Gastrocnemius medialis (tissue), 4 donors: Measurements from ENCODE around the gene TDRD12. TPM values are rescaled to one million over a fixed set of nuclear protein-coding genes. Genes with fewer than 3 reads are reported as not detected.

ENCODE experiments used
- ATAC-seq, 2 donors: fragments of 150-250 bp; one replicate each; pipeline ENCODE4 v1.9.1; 2016
- DNase-seq, 2 donors: peaks; one replicate each; pipeline ENCODE4 v3.0.0-alpha.2; 2019
- H3K27ac ChIP-seq, 4 donors: fragments of 200-600 bp; sonication (generic); 1 replicate in 1 of 4; 2 replicates in 3 of 4; pipeline ENCODE4 v1.5.1; 2016 to 2018; ENCODE audit warnings: mild to moderate bottlenecking in 2 of 4, moderate library complexity in 1 of 4
- H3K27me3 ChIP-seq, 3 donors: fragments of 200-600 bp; sonication (generic) in 2 of 3; 1 replicate in 1 of 3; 2 replicates in 2 of 3; pipeline versions ENCODE4 v1.5.1 to v1.6.0; 2016 to 2019; ENCODE audit warnings: mild to moderate bottlenecking in 1 of 3, moderate library complexity in 1 of 3
- H3K36me3 ChIP-seq, 2 donors: fragments of 200-600 bp; sonication (generic) in 1 of 2; one replicate each; pipeline ENCODE4 v1.5.1; 2017 to 2018
- H3K4me1 ChIP-seq, 2 donors: fragments of 200-600 bp; sonication (generic) in 1 of 2; one replicate each; pipeline ENCODE4 v1.5.1; 2016 to 2017; ENCODE audit warnings: mild to moderate bottlenecking in 2 of 2
- H3K4me3 ChIP-seq, 4 donors: fragments of 200-600 bp; sonication (generic) in 3 of 4; 1 replicate in 1 of 4; 2 replicates in 3 of 4; pipeline ENCODE4 v1.5.1; 2016 to 2019; ENCODE audit warnings: mild to moderate bottlenecking in 2 of 4
- H3K9me3 ChIP-seq, 3 donors: fragments of 200-600 bp; sonication (generic) in 2 of 3; 1 replicate in 1 of 3; 2 replicates in 2 of 3; pipeline ENCODE4 v1.5.1; 2016 to 2019
- POLR2A ChIP-seq, 2 donors: fragments of 450-650 bp; IDR thresholded peaks; one replicate each; pipeline ENCODE4 v1.6.1; 2017; ENCODE audit warnings: antibody characterized with exemption in 2 of 2, mild to moderate bottlenecking in 2 of 2, moderate library complexity in 2 of 2
- in situ Hi-C, 4 donors: fragments of 200-750 bp; cut with MboI; loops; one replicate each; pipeline versions ENCODE4 v1.15.0 to v1.8.0; 2017; ENCODE audit warnings: low sequenced_read_pairs in 4 of 4
- intact Hi-C: fragments of 100-400 bp; cut with DNase I; formaldehyde crosslinking; loops from one replicate; pipeline ENCODE4 v1.15.1; 2023; ENCODE audit warnings: low total_unique reads
- total RNA-seq, 4 donors: library from RNA; depleted of rRNA; stranded (reverse); fragments of >200 nt; gene quantifications; one replicate each; pipeline versions ENCODE4 v1.1.0 to v1.2.3, GENCODE V29; 2016
- TF ChIP-seq, protein P1 (sequence below), 5 experiments: fragments of 450-650 bp in 3 of 5; fragments of 200-600 bp in 2 of 5; sonication (generic) in 2 of 5; IDR thresholded peaks in 4 of 5; conservative IDR thresholded peaks in 1 of 5; 1 replicate in 4 of 5; 2 replicates in 1 of 5; pipeline ENCODE4 v1.5.1; 2016 to 2019; ENCODE audit warnings: antibody characterized with exemption in 5 of 5, mild to moderate bottlenecking in 3 of 5, moderate library complexity in 3 of 5

Gene TDRD12
- total RNA-seq, 4 donors from 2014 or later: 0.10 to 1.0 (median 0.37) TPM

DNA sequence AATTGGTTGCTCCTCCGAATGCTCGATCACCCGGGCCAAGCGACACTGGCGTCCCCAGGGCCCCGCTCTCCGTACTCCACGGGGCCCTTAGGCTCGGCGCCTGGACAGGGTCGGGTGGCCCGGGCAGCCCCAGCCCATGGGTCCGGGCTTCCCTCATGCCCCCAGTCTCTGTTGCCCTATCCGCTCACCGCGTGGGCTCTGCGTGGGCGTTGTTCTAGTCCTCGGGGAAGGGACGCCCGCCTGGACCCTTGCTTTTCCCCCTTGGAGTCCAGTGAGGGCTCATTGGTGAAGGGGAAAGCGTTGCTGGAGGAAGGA is 1.3 kb downstream of the TDRD12 start:
- Histone ChIP-seq H3K27ac (no peak overlapping the region), H3K27me3 (no peaks in the 10 kb centered on the region), H3K9me3 (no peaks in the 10 kb centered on the region), H3K36me3 (no peaks in the 10 kb centered on the region), H3K4me3 (no peak overlapping the region), H3K4me1 (no peaks in the 10 kb centered on the region)
- intact Hi-C loops: no loop called here
- in situ Hi-C loops: no loop called here
- DNase-seq: no peak
- ATAC-seq: no peak
- no peak for TF ChIP-seq POLR2A (IDR thresholded peaks at IDR 0.05)
- TF ChIP-seq, protein P1, sequence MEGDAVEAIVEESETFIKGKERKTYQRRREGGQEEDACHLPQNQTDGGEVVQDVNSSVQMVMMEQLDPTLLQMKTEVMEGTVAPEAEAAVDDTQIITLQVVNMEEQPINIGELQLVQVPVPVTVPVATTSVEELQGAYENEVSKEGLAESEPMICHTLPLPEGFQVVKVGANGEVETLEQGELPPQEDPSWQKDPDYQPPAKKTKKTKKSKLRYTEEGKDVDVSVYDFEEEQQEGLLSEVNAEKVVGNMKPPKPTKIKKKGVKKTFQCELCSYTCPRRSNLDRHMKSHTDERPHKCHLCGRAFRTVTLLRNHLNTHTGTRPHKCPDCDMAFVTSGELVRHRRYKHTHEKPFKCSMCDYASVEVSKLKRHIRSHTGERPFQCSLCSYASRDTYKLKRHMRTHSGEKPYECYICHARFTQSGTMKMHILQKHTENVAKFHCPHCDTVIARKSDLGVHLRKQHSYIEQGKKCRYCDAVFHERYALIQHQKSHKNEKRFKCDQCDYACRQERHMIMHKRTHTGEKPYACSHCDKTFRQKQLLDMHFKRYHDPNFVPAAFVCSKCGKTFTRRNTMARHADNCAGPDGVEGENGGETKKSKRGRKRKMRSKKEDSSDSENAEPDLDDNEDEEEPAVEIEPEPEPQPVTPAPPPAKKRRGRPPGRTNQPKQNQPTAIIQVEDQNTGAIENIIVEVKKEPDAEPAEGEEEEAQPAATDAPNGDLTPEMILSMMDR (IDR thresholded peaks at IDR 0.05 in 4 of 5, conservative IDR thresholded peaks at IDR 0.05 in 1 of 5): no peak

DNA sequence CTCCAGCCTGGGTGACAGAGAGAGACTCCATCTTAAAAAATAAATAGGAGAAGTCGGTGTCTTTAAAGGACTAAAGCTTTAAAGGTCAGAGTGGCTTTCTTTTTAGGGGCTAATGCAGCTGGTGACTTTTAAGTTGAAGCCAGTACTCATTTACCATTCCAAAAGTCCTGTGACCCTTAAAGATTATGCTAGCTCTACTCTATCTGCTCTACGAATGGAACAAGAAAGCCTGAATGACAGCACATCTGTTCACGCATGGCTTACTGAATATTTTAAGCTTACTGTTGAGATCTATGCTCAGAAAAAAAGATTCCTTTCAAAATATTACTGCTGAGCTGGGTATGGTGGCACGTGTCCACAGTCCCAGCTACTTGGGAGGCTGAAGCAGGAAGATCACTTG is 16.4 kb downstream of the TDRD12 start:
- no peaks in the 10 kb centered on the region for H3K9me3 ChIP-seq
- ATAC-seq: no peak
- intact Hi-C loops (no loop called here), in situ Hi-C loops (no loop called here)
- H3K36me3 ChIP-seq: no peaks in the 10 kb centered on the region
- H3K4me1 ChIP-seq: no peaks in the 10 kb centered on the region
- TF ChIP-seq, protein P1 (IDR thresholded peaks at IDR 0.05 in 4 of 5, conservative IDR thresholded peaks at IDR 0.05 in 1 of 5): no peak
- no peak for TF ChIP-seq POLR2A (IDR thresholded peaks at IDR 0.05)
- no peak overlapping the region for H3K27ac ChIP-seq
- H3K27me3 ChIP-seq: no peaks in the 10 kb centered on the region
- no peak for DNase-seq
- H3K4me3 ChIP-seq: no peak overlapping the region

DNA sequence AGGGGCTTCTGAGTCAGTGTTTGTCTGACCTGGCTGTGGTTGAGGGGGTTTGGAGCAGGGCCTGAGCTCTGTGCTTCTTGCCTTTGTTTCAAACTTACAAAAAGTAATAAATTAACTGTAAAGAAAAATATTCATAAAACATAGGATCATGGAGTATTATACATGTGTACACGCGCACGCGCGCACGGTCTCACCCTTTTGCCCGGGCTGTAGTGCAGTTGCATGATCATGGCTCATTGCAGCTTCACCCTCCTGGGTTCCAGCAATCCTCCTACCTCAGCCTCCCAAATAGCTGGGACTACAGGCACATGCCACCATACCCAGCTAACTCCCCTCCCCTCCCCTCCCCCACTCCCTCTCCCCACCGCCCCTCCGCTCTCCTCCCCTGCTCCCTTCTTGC is 23.5 kb downstream of the TDRD12 start:
- Histone ChIP-seq H3K9me3 (no peaks in the 10 kb centered on the region), H3K4me1 (no peaks in the 10 kb centered on the region), H3K27ac (no peak overlapping the region), H3K36me3 (no peaks in the 10 kb centered on the region), H3K27me3 (no peaks in the 10 kb centered on the region), H3K4me3 (no peak overlapping the region)
- TF ChIP-seq, protein P1 (IDR thresholded peaks at IDR 0.05 in 4 of 5, conservative IDR thresholded peaks at IDR 0.05 in 1 of 5): no peak
- no peak for TF ChIP-seq POLR2A (IDR thresholded peaks at IDR 0.05)
- ATAC-seq (no peak), DNase-seq (no peak)
- in situ Hi-C loops (no loop called here), intact Hi-C loops (no loop called here)

DNA sequence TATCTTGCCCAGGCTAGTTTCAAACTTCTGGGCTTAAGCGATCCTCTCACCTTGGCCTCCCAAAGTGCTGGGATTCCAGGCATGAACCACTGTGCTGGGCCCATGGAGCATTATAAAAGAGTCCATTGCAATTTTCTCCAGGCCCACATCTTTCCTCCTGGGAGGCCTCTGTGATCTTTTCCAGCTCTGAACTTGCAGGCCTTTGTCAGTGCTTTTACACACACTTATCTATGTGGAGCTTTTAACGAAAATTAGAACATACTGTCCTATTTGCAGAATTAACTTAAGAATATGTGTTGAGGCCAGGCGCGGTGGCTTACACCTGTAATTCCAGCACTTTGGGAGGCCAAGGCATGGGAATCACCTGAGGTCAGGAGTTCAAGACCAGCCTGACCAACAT is 23.9 kb downstream of the TDRD12 start:
- ATAC-seq: no peak
- in situ Hi-C loops: no loop called here
- no peaks in the 10 kb centered on the region for H3K27me3 ChIP-seq

More for the DNA sequence above, 23.9 kb downstream of the TDRD12 start:
- DNase-seq: no peak
- no peaks in the 10 kb centered on the region for H3K9me3 ChIP-seq
- no peaks in the 10 kb centered on the region for H3K36me3 ChIP-seq
- intact Hi-C loops: no loop called here
- H3K27ac ChIP-seq: no peak overlapping the region
- no peaks in the 10 kb centered on the region for H3K4me1 ChIP-seq
- no peak overlapping the region for H3K4me3 ChIP-seq
- TF ChIP-seq, protein P1 (IDR thresholded peaks at IDR 0.05 in 4 of 5, conservative IDR thresholded peaks at IDR 0.05 in 1 of 5): no peak
- no peak for TF ChIP-seq POLR2A (IDR thresholded peaks at IDR 0.05)
